GM20431 (cell line): Measurements from ENCODE around the gene SAMD9L.

Experiments used
- in situ Hi-C: fragments of 300-500 bp; cut with MseI, MboI; formaldehyde crosslinking; loops from one replicate; pipeline ENCODE4 v1.15.0; 2020; ENCODE audit warnings: low sequenced_read_pairs; ENCODE audit not compliant: unreplicated experiment

SAMD9L gene

GRCh38 chr7:93148144-93148543, at the start of gene SAMD9L:
TSS of gene SAMD9L (minus strand) at chr7:93148385. CDS start at chr7:93135971, 12,414 bp downstream.
- in situ Hi-C loops: no loop called here

DNA sequence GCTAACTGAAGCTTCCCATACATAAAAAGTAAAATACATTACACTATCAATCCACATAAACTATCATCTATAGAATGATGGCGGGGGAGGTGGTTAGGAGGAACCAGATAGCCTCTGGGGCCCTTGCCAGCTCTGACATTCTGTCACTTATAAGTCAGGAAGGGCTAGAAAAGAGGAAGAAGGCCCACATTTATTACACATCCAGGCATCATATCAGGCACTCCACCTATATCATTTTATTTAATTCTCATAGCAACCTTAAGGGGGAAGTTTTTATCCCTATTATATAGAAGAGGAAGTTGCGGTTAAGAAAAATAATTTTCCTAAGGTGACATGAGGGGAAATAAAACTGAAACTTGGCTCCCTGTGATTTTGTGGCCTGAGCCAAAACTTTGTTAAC, 48.2 kb upstream of the SAMD9L start:
- in situ Hi-C loops: no loop called here

GRCh38 chr7:93194386-93194785, 46.2 kb upstream of the SAMD9L start:
- in situ Hi-C loops: no loop called here

- in situ Hi-C loops: no loop called here
Observed at GRCh38 chr7:93188870-93189634, 40.9 kb upstream of the SAMD9L start.

DNA sequence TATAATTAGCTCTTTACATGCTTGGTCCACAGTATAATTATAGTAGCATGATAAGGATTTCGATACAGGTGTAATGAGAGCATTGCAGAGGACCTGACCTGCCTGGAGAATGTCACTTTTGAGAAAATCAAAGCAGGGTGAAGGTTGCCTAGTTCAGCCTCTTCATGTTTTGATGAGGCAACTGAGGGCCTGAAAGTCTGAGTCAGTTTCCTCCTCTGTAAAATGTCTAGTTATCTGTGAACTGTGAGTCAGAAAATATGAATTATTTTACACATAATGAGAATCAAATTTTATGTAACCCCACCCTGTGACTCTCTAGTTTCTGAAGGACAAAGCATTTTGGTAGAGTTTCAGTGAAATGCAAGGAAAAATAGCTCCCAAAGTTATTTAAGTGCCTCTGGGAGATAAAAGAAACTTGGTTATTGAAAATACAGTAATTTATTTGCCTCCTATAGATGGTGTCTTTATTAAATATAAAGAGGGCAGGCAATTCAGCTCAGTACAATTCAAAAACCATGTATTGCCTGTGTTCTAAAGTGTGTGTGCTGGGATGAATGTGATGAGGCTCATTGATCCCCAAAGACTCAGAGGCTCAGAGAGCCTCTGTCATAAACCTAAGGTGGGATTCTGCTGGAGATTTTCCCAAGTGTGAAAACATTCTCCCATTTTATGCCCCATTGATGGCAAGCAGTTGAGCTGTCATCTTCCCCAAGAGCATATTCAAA, 37.3 kb upstream of the SAMD9L start:
- in situ Hi-C loops: no loop called here

- in situ Hi-C loops: no loop called here
Observed at GRCh38 chr7:93179173-93179572, 31.0 kb upstream of the SAMD9L start.

DNA sequence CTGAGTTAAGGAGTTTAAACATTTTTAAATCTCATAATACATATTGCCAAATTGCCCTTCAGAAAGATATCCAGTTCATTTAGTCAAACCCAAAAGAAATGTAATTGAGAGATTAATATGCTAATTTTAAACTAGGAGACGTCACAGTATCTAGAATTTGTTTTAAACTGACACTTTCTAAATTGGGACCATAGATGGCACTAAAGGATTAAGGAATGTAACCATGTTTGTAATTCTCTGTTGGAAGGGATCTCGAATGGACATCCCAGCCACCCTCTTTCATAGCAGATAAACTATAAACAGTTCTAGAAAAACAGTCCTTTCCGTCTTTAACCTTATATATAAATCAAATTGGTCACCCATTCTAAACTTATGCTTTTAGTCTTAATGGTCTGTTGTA, 30.0 kb upstream of the SAMD9L start:
- in situ Hi-C loops: no loop called here

DNA sequence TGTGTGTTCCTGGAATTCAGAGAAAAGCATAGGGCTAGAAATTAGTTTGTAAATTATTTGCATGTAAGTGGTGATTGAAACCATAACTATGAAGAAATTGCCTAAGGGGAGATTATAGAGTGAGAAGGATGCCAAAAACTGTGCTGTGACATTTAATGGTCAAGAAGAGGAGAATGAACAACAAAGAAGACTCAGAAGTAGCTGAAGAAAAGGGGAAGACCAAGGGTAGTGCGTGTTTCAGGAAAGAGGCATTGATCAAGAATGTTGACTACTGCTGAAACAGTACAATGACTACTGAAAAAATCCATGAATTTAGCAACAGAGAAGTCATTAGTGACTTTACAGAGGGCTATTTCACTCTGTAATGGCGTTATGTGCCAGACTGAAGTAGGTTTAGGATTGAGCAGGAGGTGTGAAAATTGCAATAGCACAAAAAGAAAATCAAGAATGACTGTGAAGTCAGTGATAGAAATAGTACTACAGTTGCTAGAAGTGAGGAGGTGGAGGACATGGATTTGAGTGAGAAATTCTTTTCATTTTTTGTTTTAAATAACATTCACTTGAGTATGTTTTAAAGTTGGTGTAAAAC, 28.9 kb upstream of the SAMD9L start:
- in situ Hi-C loops: no loop called here

DNA sequence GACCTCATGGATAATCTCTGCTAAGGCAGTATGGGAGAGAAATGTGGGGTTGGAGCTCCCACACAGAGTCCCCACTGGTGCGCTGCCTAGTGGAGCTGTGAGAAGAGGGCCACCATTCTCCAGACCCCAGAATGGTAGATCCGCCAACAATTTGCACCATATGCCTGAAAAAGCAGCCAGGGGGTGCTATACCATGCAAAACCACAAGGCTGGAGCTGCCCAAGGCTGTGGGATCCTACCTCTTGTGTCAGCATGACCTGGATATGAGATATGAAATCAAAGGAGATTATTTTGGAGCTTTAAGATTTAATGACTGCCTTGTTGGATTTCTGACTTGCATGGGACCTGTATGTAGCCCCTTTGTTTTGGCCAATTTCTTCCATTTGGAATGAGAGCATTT, 27.0 kb upstream of the SAMD9L start:
- in situ Hi-C loops: no loop called here

DNA sequence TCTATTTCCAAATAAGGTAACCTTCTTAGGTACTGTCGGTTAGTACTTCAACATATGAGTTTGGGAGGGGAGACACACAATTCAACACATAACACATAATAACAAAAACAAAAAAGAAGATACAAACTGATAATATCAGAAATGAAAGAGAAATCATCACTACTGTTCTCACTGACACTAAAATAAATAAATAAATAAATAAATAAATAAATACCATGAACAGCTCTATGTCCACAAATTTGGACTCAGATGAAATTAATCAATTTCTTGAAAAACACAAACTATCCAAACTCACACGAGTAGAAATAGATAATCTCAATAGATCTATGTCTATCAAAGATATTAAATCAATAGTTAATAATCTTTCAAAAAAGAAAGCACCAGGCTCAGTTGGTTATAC, 24.5 kb upstream of the SAMD9L start:
- in situ Hi-C loops: no loop called here

DNA sequence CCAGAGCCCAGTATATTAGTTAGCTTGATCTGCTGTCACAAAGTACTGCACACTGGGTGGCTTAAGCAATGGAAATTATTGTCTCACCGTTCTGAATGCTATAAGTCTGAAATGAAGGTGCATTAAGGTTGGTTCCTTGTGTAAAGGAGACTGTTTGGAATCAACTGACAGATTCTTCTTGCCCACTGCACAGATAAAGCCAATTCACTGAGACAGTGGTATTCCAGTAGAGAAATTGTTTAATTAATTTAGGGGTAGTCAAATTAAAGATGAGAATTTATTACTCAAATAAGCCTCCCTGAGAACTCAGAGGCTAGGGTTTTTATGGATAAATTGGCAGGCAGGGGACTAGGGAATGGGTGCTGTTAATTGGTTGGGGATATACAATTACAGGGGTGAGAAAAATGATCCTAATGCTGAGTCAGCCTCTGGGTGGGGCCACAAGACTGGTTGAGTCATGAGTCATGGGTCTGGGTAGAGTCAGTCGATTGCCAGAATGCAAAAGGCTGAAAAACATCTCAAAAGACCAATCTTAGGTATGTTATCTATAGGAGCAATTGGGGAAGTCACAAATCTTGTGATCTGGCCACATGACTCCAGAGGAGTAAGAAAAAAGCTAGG, 23.5 kb upstream of the SAMD9L start:
- in situ Hi-C loops: no loop called here

GRCh38 chr7:93165447-93165846, 17.3 kb upstream of the SAMD9L start:
- in situ Hi-C loops: no loop called here

GRCh38 chr7:93164766-93165165, 16.6 kb upstream of the SAMD9L start:
- in situ Hi-C loops: no loop called here

DNA sequence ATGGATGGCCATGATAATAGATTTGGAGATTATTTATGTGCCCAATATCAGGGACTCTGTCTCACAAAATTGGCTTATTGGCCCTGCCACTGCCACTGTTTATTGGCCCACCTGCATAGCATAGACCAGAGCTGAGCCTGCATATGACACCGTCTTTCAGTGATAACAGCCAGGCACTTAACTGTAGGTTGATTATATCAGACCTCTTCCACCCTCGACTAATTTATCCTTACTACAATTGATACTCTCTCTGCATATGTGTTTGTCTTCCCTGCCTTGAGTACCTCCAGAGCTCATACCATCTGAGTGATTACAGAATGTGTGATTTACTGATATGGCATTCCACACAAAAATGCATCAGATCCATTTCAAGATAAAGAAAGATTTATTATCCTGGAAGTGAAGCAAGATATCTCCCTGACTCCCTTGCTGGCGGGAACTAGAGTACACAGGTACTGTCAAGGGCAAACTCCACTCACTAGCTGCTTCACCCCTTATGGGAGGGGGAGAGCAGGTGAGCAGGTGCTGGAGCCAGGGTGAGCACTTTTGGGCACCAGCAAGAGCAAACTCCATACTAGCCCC, 13.1 kb upstream of the SAMD9L start:
- in situ Hi-C loops: no loop called here

GRCh38 chr7:93160410-93160809, 12.2 kb upstream of the SAMD9L start:
- in situ Hi-C loops: no loop called here

DNA sequence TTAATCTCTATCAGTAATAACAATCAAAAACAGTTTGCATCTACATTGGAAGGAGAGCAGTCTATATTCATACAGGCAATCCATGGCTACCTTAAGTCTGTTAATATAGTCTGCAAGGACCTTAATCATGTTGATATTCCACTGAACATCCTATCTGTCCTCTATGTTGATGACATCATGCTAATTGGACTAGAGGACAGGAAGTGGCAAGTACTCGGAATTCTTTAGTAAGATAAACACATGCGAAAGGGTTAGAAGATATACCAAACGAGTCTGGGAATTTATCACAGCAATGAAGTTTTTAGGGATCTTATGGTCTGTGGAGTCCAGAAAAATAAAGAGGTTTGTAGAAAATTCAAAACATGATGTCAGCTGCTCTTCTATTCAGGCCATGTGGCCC, 11.3 kb upstream of the SAMD9L start:
- in situ Hi-C loops: no loop called here

- in situ Hi-C loops: no loop called here
Observed at GRCh38 chr7:93156884-93157283, 8.7 kb upstream of the SAMD9L start.

DNA sequence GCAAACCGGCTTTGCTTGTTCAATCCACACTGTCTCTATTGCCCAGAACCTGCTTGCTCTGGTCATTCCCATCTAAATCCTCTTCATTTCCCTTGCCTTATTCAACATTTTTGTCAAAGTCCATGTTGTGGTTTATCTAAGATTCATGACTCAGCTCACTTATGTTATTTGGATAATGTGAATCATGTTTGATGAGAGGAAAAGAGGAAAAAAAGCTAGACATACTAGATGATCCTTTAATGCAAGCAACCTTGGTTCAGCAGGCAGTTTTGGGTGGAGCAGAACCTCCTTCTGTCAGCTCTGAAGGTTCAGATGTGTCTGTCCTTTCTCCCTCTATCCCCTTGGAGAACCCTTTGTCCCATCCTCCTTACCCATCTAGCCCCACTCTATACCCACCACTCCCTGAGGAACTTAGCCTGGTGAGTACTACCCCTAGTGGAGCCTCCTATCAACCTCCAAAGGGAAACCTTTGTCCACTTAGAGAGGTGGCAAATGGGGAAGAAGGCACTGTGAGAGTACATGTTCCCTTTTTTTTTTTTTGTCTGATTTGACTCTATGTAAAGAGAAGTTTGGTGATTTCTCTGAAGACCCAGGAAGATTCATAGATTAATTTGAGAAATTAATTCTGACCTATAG, 2.1 kb upstream of the SAMD9L start:
- in situ Hi-C loops: no loop called here

- in situ Hi-C loops: no loop called here
Observed at GRCh38 chr7:93148727-93149126, 542 bp upstream of the SAMD9L start.

GRCh38 chr7:93147363-93147762, 822 bp downstream of the SAMD9L start:
- in situ Hi-C loops: no loop called here
